ENCODE measurements around the gene NDRG4. TPM values are rescaled to one million over a fixed set of nuclear protein-coding genes. Genes with fewer than 3 reads are reported as not detected.

The NDRG4 gene
- total and polyA plus RNA-seq, 2 donors (not counting 1 experiment from before 2014, with no cell fraction given): 4.0 to 5.1 TPM

DNA sequence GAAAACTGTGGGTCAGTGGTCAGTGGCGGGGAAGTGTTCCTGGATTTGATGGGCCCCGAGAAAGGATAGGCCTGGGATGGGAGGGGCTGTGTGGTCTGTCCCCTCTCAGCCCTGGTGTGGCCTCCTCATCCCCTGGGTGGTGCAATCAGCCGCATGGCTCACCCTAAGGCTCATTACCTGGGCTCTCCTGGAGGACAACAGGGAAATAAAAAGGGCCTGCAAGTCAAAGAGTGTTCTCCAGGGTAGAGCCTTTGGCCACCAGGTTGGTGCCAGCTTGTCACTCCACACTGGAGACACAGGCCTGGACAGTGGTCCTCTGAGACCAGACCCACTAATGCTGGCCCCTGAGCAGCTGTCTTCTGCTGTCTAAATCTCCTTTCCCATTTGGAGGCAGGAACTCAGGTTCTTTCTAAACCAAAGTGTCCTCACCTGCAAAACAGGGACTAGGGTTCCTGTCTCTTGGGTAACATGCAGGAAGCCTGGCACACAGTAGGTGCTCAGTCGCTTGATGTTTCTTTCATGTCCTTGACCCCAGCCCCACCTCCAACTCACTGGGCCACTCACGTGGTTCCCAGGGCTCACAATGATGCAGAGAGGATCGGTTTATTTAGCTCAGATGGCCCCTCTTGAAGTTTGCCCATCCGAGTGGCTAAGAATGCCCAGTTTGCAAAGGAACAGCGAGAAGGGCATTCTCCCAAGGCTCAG, 2.4 kb downstream of the NDRG4 start:
- H3K4me3 ChIP-seq (replicated peaks in 1 of 4; ENCODE audit: control extremely low read depth in 1 of 4, insufficient read depth in 1 of 4, low read depth in 3 of 4, low read length in 4 of 4): no peak overlapping the region
- H3K4me1 ChIP-seq (ENCODE audit: control insufficient read depth, extremely low read depth, insufficient read depth, low read length): no peaks in the 10 kb centered on the region
- H3K9me3 ChIP-seq (ENCODE audit: control insufficient read depth, insufficient read depth, low read depth, low read length): no peaks in the 10 kb centered on the region
- no peaks in the 10 kb centered on the region for H3K36me3 ChIP-seq (ENCODE audit: control insufficient read depth, insufficient read depth, low read length)
- no peak for TF ChIP-seq CTCF (conservative IDR thresholded peaks at IDR 0.05 in 1 of 2, IDR thresholded peaks at IDR 0.05 in 1 of 2; ENCODE audit: low read depth in 1 of 2, low read length in 2 of 2)
- no peak for TF ChIP-seq EZH2 (IDR thresholded peaks at IDR 0.05; ENCODE audit: low read length, missing control alignments)
- no peaks in the 10 kb centered on the region for H3K79me2 ChIP-seq (ENCODE audit: control insufficient read depth, insufficient read depth, low read length)
- H3K9ac ChIP-seq (ENCODE audit: insufficient read depth, low read length): no peak overlapping the region
- peaks cover 7% of the 10 kb centered on the region for H3K27me3 ChIP-seq (ENCODE audit: control insufficient read depth, insufficient read depth, low read length)
- no peaks in the 10 kb centered on the region for H4K20me1 ChIP-seq (ENCODE audit: control insufficient read depth, extremely low read depth, insufficient read depth, low read length)
- no peak overlapping the region for H3K4me2 ChIP-seq (ENCODE audit: extremely low read depth, insufficient read depth, low read length)
- no peak overlapping the region for H3K27ac ChIP-seq (ENCODE audit: insufficient read depth, low read length)
- H2AFZ ChIP-seq (ENCODE audit: low read length): no peak overlapping the region
- no peak for DNase-seq (ENCODE audit: low read depth in 2 of 2)

- no peaks in the 10 kb centered on the region for H4K20me1 ChIP-seq (ENCODE audit: control insufficient read depth, extremely low read depth, insufficient read depth, low read length)
- H3K27me3 ChIP-seq (ENCODE audit: control insufficient read depth, insufficient read depth, low read length): peaks cover 7% of the 10 kb centered on the region
- H3K4me3 ChIP-seq (replicated peaks in 1 of 4; ENCODE audit: control extremely low read depth in 1 of 4, insufficient read depth in 1 of 4, low read depth in 3 of 4, low read length in 4 of 4): no peak overlapping the region
- no peaks in the 10 kb centered on the region for H3K36me3 ChIP-seq (ENCODE audit: control insufficient read depth, insufficient read depth, low read length)
- no peak for TF ChIP-seq EZH2 (IDR thresholded peaks at IDR 0.05; ENCODE audit: low read length, missing control alignments)
- no peak for TF ChIP-seq CTCF (conservative IDR thresholded peaks at IDR 0.05 in 1 of 2, IDR thresholded peaks at IDR 0.05 in 1 of 2; ENCODE audit: low read depth in 1 of 2, low read length in 2 of 2)
- no peaks in the 10 kb centered on the region for H3K4me1 ChIP-seq (ENCODE audit: control insufficient read depth, extremely low read depth, insufficient read depth, low read length)
- DNase-seq (ENCODE audit: low read depth in 2 of 2): no peak
- no peak overlapping the region for H2AFZ ChIP-seq (ENCODE audit: low read length)
- no peaks in the 10 kb centered on the region for H3K9me3 ChIP-seq (ENCODE audit: control insufficient read depth, insufficient read depth, low read depth, low read length)
- H3K27ac ChIP-seq (ENCODE audit: insufficient read depth, low read length): no peak overlapping the region
- no peak overlapping the region for H3K4me2 ChIP-seq (ENCODE audit: extremely low read depth, insufficient read depth, low read length)
- no peak overlapping the region for H3K9ac ChIP-seq (ENCODE audit: insufficient read depth, low read length)
- H3K79me2 ChIP-seq (ENCODE audit: control insufficient read depth, insufficient read depth, low read length): no peaks in the 10 kb centered on the region
Measured at GRCh38 chr16:58503166-58503862, 3.4 kb downstream of the NDRG4 start.

DNA sequence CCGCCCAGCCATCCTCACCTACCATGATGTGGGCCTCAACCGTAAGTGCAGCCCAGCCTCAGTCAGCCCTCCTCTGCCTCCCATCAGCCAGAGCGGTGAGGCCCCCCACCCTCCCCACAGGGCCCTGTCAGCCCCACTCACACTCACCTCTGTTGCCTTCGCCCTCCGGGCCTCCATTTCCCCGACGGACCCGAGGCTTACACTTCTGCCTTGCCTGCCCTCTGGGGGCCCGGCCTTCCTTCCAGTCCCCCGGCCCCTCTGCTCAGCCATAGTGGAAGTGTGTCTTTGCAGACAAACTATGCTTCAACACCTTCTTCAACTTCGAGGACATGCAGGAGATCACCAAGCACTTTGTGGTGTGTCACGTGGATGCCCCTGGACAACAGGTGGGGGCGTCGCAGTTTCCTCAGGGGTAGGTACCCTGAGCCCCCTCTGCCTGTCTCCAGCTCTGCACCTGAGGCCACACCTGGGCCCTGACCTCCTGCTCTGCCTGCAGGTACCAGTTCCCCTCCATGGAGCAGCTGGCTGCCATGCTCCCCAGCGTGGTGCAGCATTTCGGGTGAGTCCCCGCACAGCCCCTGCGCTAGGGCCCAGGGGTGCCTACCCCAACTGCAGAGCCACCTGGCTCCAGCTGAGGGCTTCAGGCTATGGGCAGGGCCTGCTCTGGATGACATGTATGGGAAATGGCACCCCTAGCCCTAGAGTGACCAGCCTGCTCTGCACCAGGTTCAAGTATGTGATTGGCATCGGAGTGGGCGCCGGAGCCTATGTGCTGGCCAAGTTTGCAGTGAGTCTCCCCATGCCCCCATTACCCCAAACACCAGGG, 4.1 kb downstream of the NDRG4 start:
- H3K4me2 ChIP-seq (ENCODE audit: extremely low read depth, insufficient read depth, low read length): no peak overlapping the region
- H3K9me3 ChIP-seq (ENCODE audit: control insufficient read depth, insufficient read depth, low read depth, low read length): no peaks in the 10 kb centered on the region
- TF ChIP-seq CTCF (conservative IDR thresholded peaks at IDR 0.05 in 1 of 2, IDR thresholded peaks at IDR 0.05 in 1 of 2; ENCODE audit: low read depth in 1 of 2, low read length in 2 of 2) (no peak), EZH2 (IDR thresholded peaks at IDR 0.05; ENCODE audit: low read length, missing control alignments) (no peak)
- no peaks in the 10 kb centered on the region for H4K20me1 ChIP-seq (ENCODE audit: control insufficient read depth, extremely low read depth, insufficient read depth, low read length)
- H3K27ac ChIP-seq (ENCODE audit: insufficient read depth, low read length): no peak overlapping the region
- no peak overlapping the region for H3K4me3 ChIP-seq (replicated peaks in 1 of 4; ENCODE audit: control extremely low read depth in 1 of 4, insufficient read depth in 1 of 4, low read depth in 3 of 4, low read length in 4 of 4)
- no peaks in the 10 kb centered on the region for H3K4me1 ChIP-seq (ENCODE audit: control insufficient read depth, extremely low read depth, insufficient read depth, low read length)
- H3K79me2 ChIP-seq (ENCODE audit: control insufficient read depth, insufficient read depth, low read length): no peaks in the 10 kb centered on the region
- H3K9ac ChIP-seq (ENCODE audit: insufficient read depth, low read length): no peak overlapping the region
- DNase-seq (ENCODE audit: low read depth in 2 of 2): no peak
- H3K27me3 ChIP-seq (ENCODE audit: control insufficient read depth, insufficient read depth, low read length): peaks cover 7% of the 10 kb centered on the region
- H3K36me3 ChIP-seq (ENCODE audit: control insufficient read depth, insufficient read depth, low read length): no peaks in the 10 kb centered on the region
- no peak overlapping the region for H2AFZ ChIP-seq (ENCODE audit: low read length)
